Body of pancreas (tissue), 4 donors: Measurements from ENCODE around the gene LMNA. TPM values are rescaled to one million over a fixed set of nuclear protein-coding genes. Genes with fewer than 3 reads are reported as not detected.
"Not testable (repeated sequence)": the region's sequence is repeated elsewhere in the genome, so short reads cannot be mapped to it uniquely, and the experiment has no call there.

Experiments
- ATAC-seq: fragments of 150-250 bp; one replicate; pipeline ENCODE4 v1.9.1; 2016
- DNase-seq, 4 donors: peaks; one replicate each; pipeline ENCODE4 v3.0.0-alpha.2; 2019
- H3K27ac ChIP-seq, 4 donors: fragments of 200-600 bp; sonication (generic); 1 replicate in 3 of 4; 2 replicates in 1 of 4; pipeline versions ENCODE4 v1.5.1 to v1.6.1; 2016 to 2019; ENCODE audit warnings: mild to moderate bottlenecking in 1 of 4, mixed read lengths in 1 of 4, moderate library complexity in 1 of 4
- H3K27me3 ChIP-seq, 2 donors: fragments of 200-600 bp; sonication (generic); one replicate each; pipeline ENCODE4 v1.6.0; 2016; ENCODE audit warnings: mild to moderate bottlenecking in 1 of 2
- H3K36me3 ChIP-seq, 2 donors: fragments of 200-600 bp; sonication (generic); replicated peaks in 1 of 2; 2 replicates each; pipeline ENCODE4 v1.5.1; 2016; ENCODE audit warnings: low read depth in 2 of 2; ENCODE audit not compliant: insufficient read depth in 1 of 2
- H3K4me1 ChIP-seq: fragments of 200-600 bp; sonication (generic); one replicate; pipeline ENCODE4 v1.6.0; 2016
- H3K4me3 ChIP-seq, 2 donors: fragments of 200-600 bp; sonication (generic); 1 replicate in 1 of 2; 2 replicates in 1 of 2; pipeline ENCODE4 v1.5.1; 2016 to 2019
- H3K9me3 ChIP-seq, 3 donors: fragments of 200-600 bp; sonication (generic); 1 replicate in 2 of 3; 2 replicates in 1 of 3; pipeline ENCODE4 v1.5.1; 2016
- CTCF ChIP-seq, 7 experiments: fragments of 450-650 bp in 4 of 7; fragments of 200-600 bp in 3 of 7; sonication (generic) in 3 of 7; IDR thresholded peaks; one replicate each; pipeline ENCODE4 v1.5.1; 2016 to 2019; ENCODE audit warnings: antibody characterized with exemption in 7 of 7
- POLR2A ChIP-seq, 3 donors: fragments of 450-650 bp; IDR thresholded peaks; one replicate each; pipeline ENCODE4 v1.6.1; 2016; ENCODE audit warnings: antibody characterized with exemption in 3 of 3, mild to moderate bottlenecking in 2 of 3
- WGBS, 2 donors: methylation state at CpG; one replicate each; pipeline ENCODE4 v1.1.5; 2017; 5-methylcytosine and 5-hydroxymethylcytosine counted together
- intact Hi-C: fragments of 100-400 bp; cut with DNase I; formaldehyde crosslinking; loops from one replicate; pipeline ENCODE4 v1.15.1; 2023
- total RNA-seq, 2 donors: library from RNA; depleted of rRNA; stranded (reverse); fragments of >200 nt; gene quantifications; one replicate each; pipeline ENCODE4 v1.1.0, GENCODE V29; 2016

Gene LMNA
- total RNA-seq, 2 donors from 2014 or later, result 152 to 186 TPM

- DNase-seq (peak; percentile 78 to 89 (median 88)), ATAC-seq (peak; percentile 22)
- Histone ChIP-seq H3K27me3 (no peaks in the 10 kb centered on the region), H3K4me1 (peaks cover 80% of the 10 kb centered on the region), H3K4me3 (no peak overlapping the region), H3K36me3 (no peaks in the 10 kb centered on the region), H3K27ac (peak overlapping the region; percentile 57 to 98 (median 86)), H3K9me3 (no peaks in the 10 kb centered on the region)
- peak; percentile 62 to 81 (median 72) for TF ChIP-seq POLR2A (IDR thresholded peaks at IDR 0.05)
- TF ChIP-seq CTCF (IDR thresholded peaks at IDR 0.05), result no peak
- intact Hi-C loops, result no loop called here
- 6 to 20% methylated on average over 8 of the region's 8 CpGs for WGBS, 2 donors
Measured at GRCh38 chr1:156118177-156118868, 3.8 kb downstream of the LMNA start.

- ATAC-seq (no peak), DNase-seq (peak in 3 of 4 donors; percentile 26 to 57 (median 56))
- no peak overlapping the region for H3K4me3 ChIP-seq
- H3K27me3 ChIP-seq, result no peaks in the 10 kb centered on the region
- H3K4me1 ChIP-seq, result peaks cover 84% of the 10 kb centered on the region
- 55 to 70% methylated on average over 2 to 3 of the region's 3 CpGs for WGBS, 2 donors
- H3K36me3 ChIP-seq, result no peaks in the 10 kb centered on the region
- no peak for TF ChIP-seq POLR2A (IDR thresholded peaks at IDR 0.05)
- no peak for TF ChIP-seq CTCF (IDR thresholded peaks at IDR 0.05)
- H3K9me3 ChIP-seq, result no peaks in the 10 kb centered on the region
- H3K27ac ChIP-seq, result peak overlapping the region; percentile 57 to 98 (median 86)
- intact Hi-C loops, result no loop called here
Measured at GRCh38 chr1:156119503-156120209, 5.1 kb downstream of the LMNA start.

- intact Hi-C loops, result no loop called here
Measured at GRCh38 chr1:156120318-156120717, 5.8 kb downstream of the LMNA start.

GRCh38 chr1:156121005-156121404 is 6.5 kb downstream of the LMNA start:
- H3K4me3 ChIP-seq, ATAC-seq, DNase-seq, intact Hi-C loops, H3K36me3 ChIP-seq, H3K9me3 ChIP-seq, H3K27me3 ChIP-seq: not testable (repeated sequence)
- Histone ChIP-seq H3K4me1 (peaks cover 95% of the 10 kb centered on the region), H3K27ac (peak overlapping the region; percentile 40 to 98 (median 94))
- WGBS, 2 donors, result 42 to 54% methylated on average over 3 to 4 of the region's 4 CpGs

More at GRCh38 chr1:156120318-156120717, 5.8 kb downstream of the LMNA start:
- no peaks in the 10 kb centered on the region for H3K36me3 ChIP-seq
- peaks cover 90% of the 10 kb centered on the region for H3K4me1 ChIP-seq
- no peak overlapping the region for H3K4me3 ChIP-seq
- DNase-seq, result no peak
- H3K9me3 ChIP-seq, result no peaks in the 10 kb centered on the region
- H3K27ac ChIP-seq, result peak overlapping the region in 2 of 4 donors; percentile 92 to 98
- no peaks in the 10 kb centered on the region for H3K27me3 ChIP-seq
- no peak for ATAC-seq
- 74 to 84% methylated on average over 3 of the region's 3 CpGs for WGBS, 2 donors
- TF ChIP-seq CTCF (IDR thresholded peaks at IDR 0.05) (no peak), POLR2A (IDR thresholded peaks at IDR 0.05) (no peak)

- H3K4me3 ChIP-seq, result no peak overlapping the region
- H3K27ac ChIP-seq, result peak overlapping the region; percentile 40 to 98 (median 94)
- ATAC-seq, result no peak
- no peak for DNase-seq
- H3K4me1 ChIP-seq, result peaks cover 98% of the 10 kb centered on the region
- intact Hi-C loops, result no loop called here
- no peaks in the 10 kb centered on the region for H3K27me3 ChIP-seq
- no peaks in the 10 kb centered on the region for H3K9me3 ChIP-seq
- H3K36me3 ChIP-seq, result no peaks in the 10 kb centered on the region
- WGBS, 2 donors, result 76 to 81% methylated on average over 4 of the region's 4 CpGs
- no peak for TF ChIP-seq CTCF (IDR thresholded peaks at IDR 0.05)
- no peak for TF ChIP-seq POLR2A (IDR thresholded peaks at IDR 0.05)
Measured at GRCh38 chr1:156121457-156121856, 6.9 kb downstream of the LMNA start.
